ENCODE results near the gene TMEM72.
A peak's percentile ranks its signal among the peaks of the same experiment; 100 is the strongest.

TMEM72 gene

GRCh38 chr10:44949915-44950314, 38.8 kb downstream of the TMEM72 start:
- Mint-ChIP-seq H3K4me3 (no peak overlapping the region), H3K36me3 (peaks cover 5% of the 10 kb centered on the region), H3K4me1 (peaks cover 14% of the 10 kb centered on the region), H3K9me3 (peaks cover 3% of the 10 kb centered on the region), H3K27ac (no peak overlapping the region)
- ATAC-seq (no peak), DNase-seq (ENCODE audit: low spot score in 2 of 2) (no peak)

- H3K4me3 Mint-ChIP-seq = no peak overlapping the region
- DNase-seq (ENCODE audit: low spot score in 2 of 2) = no peak
- peaks cover 14% of the 10 kb centered on the region for H3K4me1 Mint-ChIP-seq
- H3K36me3 Mint-ChIP-seq = peaks cover 6% of the 10 kb centered on the region
- no peak overlapping the region for H3K27ac Mint-ChIP-seq
- H3K9me3 Mint-ChIP-seq = no peaks in the 10 kb centered on the region
- no peak for ATAC-seq
These were observed 39.4 kb downstream of the TMEM72 start for GRCh38 chr10:44950326-44951225.

GRCh38 chr10:44951576-44952226, 40.6 kb downstream of the TMEM72 start:
- DNase-seq (ENCODE audit: low spot score in 2 of 2) = no peak

GRCh38 chr10:44952779-44953231, 41.7 kb downstream of the TMEM72 start:
- H3K4me3 Mint-ChIP-seq = no peak overlapping the region
- H3K27ac Mint-ChIP-seq = peak overlapping the region; percentile 77
- H3K9me3 Mint-ChIP-seq = no peaks in the 10 kb centered on the region
- ATAC-seq (no peak), DNase-seq (ENCODE audit: low spot score in 2 of 2) (no peak)
- peaks cover 14% of the 10 kb centered on the region for H3K36me3 Mint-ChIP-seq
- peaks cover 22% of the 10 kb centered on the region for H3K4me1 Mint-ChIP-seq

More at GRCh38 chr10:44951576-44952226, 40.6 kb downstream of the TMEM72 start:
- no peak overlapping the region for H3K4me3 Mint-ChIP-seq
- no peak overlapping the region for H3K27ac Mint-ChIP-seq
- H3K9me3 Mint-ChIP-seq = no peaks in the 10 kb centered on the region
- no peak for ATAC-seq
- H3K36me3 Mint-ChIP-seq = peaks cover 14% of the 10 kb centered on the region
- peaks cover 20% of the 10 kb centered on the region for H3K4me1 Mint-ChIP-seq

GRCh38 chr10:44954042-44954441, 42.9 kb downstream of the TMEM72 start:
- Mint-ChIP-seq H3K27ac (peak overlapping the region; percentile 77), H3K4me3 (no peak overlapping the region), H3K36me3 (peaks cover 14% of the 10 kb centered on the region), H3K9me3 (no peaks in the 10 kb centered on the region), H3K4me1 (peaks cover 30% of the 10 kb centered on the region)
- no peak for ATAC-seq
- DNase-seq (ENCODE audit: low spot score in 2 of 2) = no peak

GRCh38 chr10:44954962-44955361, 43.8 kb downstream of the TMEM72 start:
- peak overlapping the region; percentile 79 for H3K27ac Mint-ChIP-seq
- H3K4me1 Mint-ChIP-seq = peaks cover 30% of the 10 kb centered on the region
- no peaks in the 10 kb centered on the region for H3K9me3 Mint-ChIP-seq
- peaks cover 14% of the 10 kb centered on the region for H3K36me3 Mint-ChIP-seq
- H3K4me3 Mint-ChIP-seq = no peak overlapping the region
- DNase-seq (ENCODE audit: low spot score in 2 of 2) = no peak
- ATAC-seq = no peak

- Mint-ChIP-seq H3K27ac (peak overlapping the region; percentile 61), H3K9me3 (no peaks in the 10 kb centered on the region), H3K4me1 (peaks cover 31% of the 10 kb centered on the region), H3K4me3 (no peak overlapping the region), H3K36me3 (peaks cover 14% of the 10 kb centered on the region)
- ATAC-seq (no peak), DNase-seq (ENCODE audit: low spot score in 2 of 2) (no peak)
These were observed 44.4 kb downstream of the TMEM72 start for GRCh38 chr10:44955413-44956070.

- H3K9me3 Mint-ChIP-seq = no peaks in the 10 kb centered on the region
- DNase-seq (ENCODE audit: low spot score in 2 of 2) = no peak
- ATAC-seq = no peak
- H3K27ac Mint-ChIP-seq = peak overlapping the region; percentile 61
- H3K36me3 Mint-ChIP-seq = peaks cover 14% of the 10 kb centered on the region
- no peak overlapping the region for H3K4me3 Mint-ChIP-seq
- peaks cover 33% of the 10 kb centered on the region for H3K4me1 Mint-ChIP-seq
These were observed 45.1 kb downstream of the TMEM72 start for GRCh38 chr10:44956226-44956625.

- Mint-ChIP-seq H3K36me3 (peaks cover 14% of the 10 kb centered on the region), H3K4me1 (peaks cover 33% of the 10 kb centered on the region), H3K4me3 (peak overlapping the region; percentile 77), H3K9me3 (no peaks in the 10 kb centered on the region), H3K27ac (peak overlapping the region; percentile 61)
- ATAC-seq (no peak), DNase-seq (ENCODE audit: low spot score in 2 of 2) (no peak)
These were observed 45.9 kb downstream of the TMEM72 start for GRCh38 chr10:44956717-44957706.

- no peak for DNase-seq (ENCODE audit: low spot score in 2 of 2)
- ATAC-seq = no peak
- peak overlapping the region; percentile 73 for H3K27ac Mint-ChIP-seq
These were observed 47.2 kb downstream of the TMEM72 start for GRCh38 chr10:44958196-44958897.

GRCh38 chr10:44958898-44959246, 47.7 kb downstream of the TMEM72 start:
- Mint-ChIP-seq H3K27ac (peak overlapping the region; percentile 73), H3K4me3 (peak overlapping the region; percentile 77), H3K36me3 (peaks cover 14% of the 10 kb centered on the region), H3K4me1 (peaks cover 41% of the 10 kb centered on the region), H3K9me3 (no peaks in the 10 kb centered on the region)
- DNase-seq (ENCODE audit: low spot score in 2 of 2) = no peak
- no peak for ATAC-seq

More at GRCh38 chr10:44958196-44958897, 47.2 kb downstream of the TMEM72 start:
- peak overlapping the region; percentile 77 for H3K4me3 Mint-ChIP-seq
- peaks cover 14% of the 10 kb centered on the region for H3K36me3 Mint-ChIP-seq
- H3K9me3 Mint-ChIP-seq = no peaks in the 10 kb centered on the region
- peaks cover 41% of the 10 kb centered on the region for H3K4me1 Mint-ChIP-seq

- DNase-seq (ENCODE audit: low spot score in 2 of 2) (peak; percentile 81 to 94), ATAC-seq (peak; percentile 100)
- Mint-ChIP-seq H3K36me3 (peaks cover 14% of the 10 kb centered on the region), H3K27ac (peak within 1 kb of the TSS; percentile 73), H3K4me1 (peaks cover 41% of the 10 kb centered on the region), H3K4me3 (peak within 1 kb of the TSS; percentile 77), H3K9me3 (no peaks in the 10 kb centered on the region)
These were observed 48.3 kb downstream of the TMEM72 start, which contains the start of gene RASSF4 for GRCh38 chr10:44959247-44960087. Gene RASSF4, plus strand, starts transcription at chr10:44959802. Its CDS starts 10,401 bp downstream, at chr10:44970203.

GRCh38 chr10:44960088-44960460, 48.9 kb downstream of the TMEM72 start:
- peak overlapping the region; percentile 77 for H3K4me3 Mint-ChIP-seq
- peaks cover 8% of the 10 kb centered on the region for H3K36me3 Mint-ChIP-seq
- peaks cover 41% of the 10 kb centered on the region for H3K4me1 Mint-ChIP-seq
- no peaks in the 10 kb centered on the region for H3K9me3 Mint-ChIP-seq
- DNase-seq (ENCODE audit: low spot score in 2 of 2) (no peak), ATAC-seq (no peak)
- no peak overlapping the region for H3K27ac Mint-ChIP-seq

Data from stimulated activated effector memory CD8-positive, alpha-beta T cell treated with anti-CD3 and anti-CD28 coated beads, Interleukin-12 subunit alpha, Interleukin-12 subunit beta, amount 100 ng/mL, for 72 hours (primary cell).